OCI-M1 (cell line): ENCODE measurements around the gene ZKSCAN7.
"Not testable (repeated sequence)": the region's sequence is repeated elsewhere in the genome, so short reads cannot be mapped to it uniquely, and the experiment has no call there.

Source experiments
- DNase-seq: peaks from one replicate; lab custom pipeline; 2025; lab: John Stamatoyannopoulos, UW

ZKSCAN7 gene

DNA sequence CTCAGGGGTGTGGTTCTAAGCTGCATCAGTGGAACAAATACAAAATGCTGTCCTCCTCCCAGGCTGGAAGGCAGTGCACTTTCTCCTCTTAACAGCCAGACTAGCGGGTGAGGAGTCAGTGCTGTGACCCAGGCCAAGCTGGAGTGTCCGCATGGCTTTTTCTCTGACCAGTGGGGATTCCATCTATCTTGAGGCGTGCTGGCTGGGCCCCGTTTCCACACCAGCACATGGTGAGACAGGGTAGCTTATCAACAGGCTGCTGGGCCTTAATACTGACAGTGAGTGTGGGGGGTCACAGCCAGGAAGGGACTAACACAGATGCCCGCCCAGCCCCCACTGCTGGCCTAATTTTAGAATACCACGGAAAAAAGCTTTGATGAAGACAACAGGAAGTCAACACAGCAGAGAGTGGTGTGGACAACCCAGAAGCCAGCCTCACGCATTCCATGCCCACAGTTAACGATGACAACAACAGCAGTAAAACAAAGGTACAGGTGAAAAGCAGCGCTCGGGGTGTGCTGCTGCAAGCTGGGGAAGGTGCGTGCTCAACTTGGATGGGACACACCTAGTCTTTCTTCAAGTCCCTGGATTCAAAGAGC is 22.5 kb downstream of the ZKSCAN7 start:
- not testable (repeated sequence) for DNase-seq

- DNase-seq: not testable (repeated sequence)
Observed at GRCh38 chr3:44578316-44578715, 23.3 kb downstream of the ZKSCAN7 start.

DNA sequence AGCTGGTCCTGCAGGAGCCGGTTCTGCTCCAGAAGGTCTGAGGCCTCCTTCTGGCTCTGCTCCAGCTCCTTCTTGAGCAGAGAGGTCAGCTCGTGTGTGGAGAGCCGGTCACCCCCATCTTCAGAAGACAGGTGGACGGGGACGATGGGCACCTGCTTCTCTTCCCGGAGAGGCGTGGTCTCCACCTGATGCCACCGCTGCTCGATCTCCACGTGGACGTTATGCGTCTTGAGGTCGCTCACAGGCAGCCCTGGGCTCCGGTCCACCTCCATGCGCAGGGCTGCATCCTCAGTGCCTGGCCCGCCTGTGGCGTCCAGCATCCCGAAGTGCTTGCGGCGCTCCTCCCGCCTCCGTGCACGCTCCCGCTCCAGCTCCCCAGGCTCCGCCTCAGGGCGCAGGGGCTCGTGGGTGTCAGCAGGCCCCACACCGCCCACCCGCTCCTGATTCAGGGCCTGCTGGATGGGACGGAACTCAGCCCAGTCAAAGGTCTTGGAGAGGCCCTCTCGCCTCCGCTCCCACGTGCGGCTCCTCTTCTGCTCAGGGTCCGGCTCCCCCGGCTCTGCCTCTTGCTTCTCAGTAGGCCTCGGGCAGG is 24.0 kb downstream of the ZKSCAN7 start:
- not testable (repeated sequence) for DNase-seq

DNA sequence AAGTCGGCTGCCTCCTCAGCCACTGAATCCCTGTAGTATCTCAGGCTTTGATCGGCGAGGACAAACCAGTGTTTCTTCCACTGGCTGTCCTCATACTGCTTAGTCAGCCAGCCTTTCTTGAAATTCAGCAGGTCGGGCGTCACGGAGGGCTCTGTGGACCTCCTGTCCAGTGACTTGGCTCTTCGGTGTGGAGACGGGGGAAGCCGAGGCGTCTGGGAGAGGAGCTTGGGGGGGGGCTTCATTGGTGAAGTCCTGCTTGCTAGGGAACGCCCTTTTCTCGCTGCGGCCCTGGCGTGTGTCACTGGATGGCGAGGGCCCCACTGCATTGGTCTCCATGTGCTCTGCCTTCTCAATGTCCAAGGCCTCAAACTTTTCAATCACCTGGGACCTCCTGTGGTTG is 24.8 kb downstream of the ZKSCAN7 start:
- not testable (repeated sequence) for DNase-seq

DNA sequence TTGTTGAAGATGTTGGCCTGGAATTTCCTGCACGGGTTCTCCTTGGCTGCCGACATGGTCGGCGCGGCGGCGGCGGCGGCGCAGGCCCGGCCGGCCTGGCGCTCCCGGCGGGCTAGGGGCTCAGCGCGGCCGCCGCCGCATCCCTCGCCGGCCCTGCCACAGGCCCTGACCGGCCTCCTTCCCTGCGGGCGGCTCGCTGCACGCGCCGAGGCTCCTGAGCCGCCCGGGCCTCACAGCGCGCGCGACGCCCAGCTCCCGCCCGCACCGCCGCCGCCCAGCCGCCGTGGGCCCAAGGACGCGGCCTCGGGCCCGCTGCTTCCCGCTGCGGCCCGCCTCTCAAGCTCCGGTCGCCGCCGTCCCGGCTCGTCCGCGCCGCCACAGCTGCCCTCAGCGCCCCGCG is 26.0 kb downstream of the ZKSCAN7 start:
- DNase-seq: not testable (repeated sequence)

GRCh38 chr3:44584646-44585501 is 29.9 kb downstream of the ZKSCAN7 start, which contains the start of gene ZNF660:
ZNF660 (plus strand) TSS chr3:44584964; CDS start chr3:44594194, 9,230 bp downstream.
- peak; percentile 93 for DNase-seq

GRCh38 chr3:44596621-44597020 is 41.6 kb downstream of the ZKSCAN7 start:
- no peak for DNase-seq

DNA sequence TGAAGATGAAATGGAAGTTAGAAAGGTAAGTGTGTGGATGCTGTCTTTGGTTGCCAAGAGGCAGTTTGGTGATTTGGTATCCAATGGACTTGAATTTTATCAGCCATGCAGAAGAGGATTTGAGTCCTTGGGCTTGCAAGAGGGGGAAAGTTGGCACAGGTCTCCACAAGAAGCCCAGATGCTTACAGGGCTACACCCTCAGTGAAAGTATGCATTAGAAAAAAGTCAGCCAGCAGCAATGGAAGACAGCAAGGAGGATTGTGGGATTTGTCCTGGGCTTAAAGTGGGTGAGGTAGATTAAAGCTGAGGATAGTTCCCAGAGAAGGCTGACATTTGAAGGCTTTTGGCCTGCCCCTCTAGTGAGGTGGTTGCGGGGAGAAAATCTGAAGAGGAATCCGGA is 46.8 kb downstream of the ZKSCAN7 start:
- no peak for DNase-seq

DNA sequence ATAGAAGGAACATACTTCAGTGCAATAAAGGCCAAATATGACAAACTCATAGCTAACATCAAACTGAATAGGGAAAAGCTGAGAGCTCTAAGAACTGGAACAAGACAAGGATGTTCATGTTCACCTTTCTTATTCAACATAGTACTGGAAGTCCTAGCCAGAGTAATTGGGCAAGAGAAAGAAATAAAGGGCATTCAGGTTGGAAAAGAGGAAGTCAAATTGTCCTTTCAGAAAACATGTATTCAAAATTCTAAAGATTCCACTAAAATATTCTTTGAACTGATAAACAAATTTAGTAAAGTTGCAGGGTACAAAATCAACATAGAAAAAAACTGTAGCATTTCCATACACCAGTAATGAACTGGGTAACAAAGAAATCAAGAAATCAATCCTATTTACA is 57.7 kb downstream of the ZKSCAN7 start:
- peak; percentile 7 for DNase-seq
